GM23248 (cell line): ENCODE results near the gene CIAPIN1.

Experiments
- EZH2 ChIP-seq: fragments of 200-600 bp; sonication (generic); IDR thresholded peaks from 2 replicates; pipeline ENCODE4 v1.6.1; 2018; ENCODE audit warnings: antibody characterized with exemption, mild to moderate bottlenecking; ENCODE audit not compliant: insufficient read depth, poor library complexity, severe bottlenecking
- EZH2phosphoT487 ChIP-seq: fragments of 200-600 bp; sonication (generic); IDR thresholded peaks from 2 replicates; pipeline ENCODE4 v1.6.1; 2018; ENCODE audit warnings: antibody characterized with exemption, moderate library complexity, mild to moderate bottlenecking, low read depth; ENCODE audit not compliant: insufficient read depth

DNA sequence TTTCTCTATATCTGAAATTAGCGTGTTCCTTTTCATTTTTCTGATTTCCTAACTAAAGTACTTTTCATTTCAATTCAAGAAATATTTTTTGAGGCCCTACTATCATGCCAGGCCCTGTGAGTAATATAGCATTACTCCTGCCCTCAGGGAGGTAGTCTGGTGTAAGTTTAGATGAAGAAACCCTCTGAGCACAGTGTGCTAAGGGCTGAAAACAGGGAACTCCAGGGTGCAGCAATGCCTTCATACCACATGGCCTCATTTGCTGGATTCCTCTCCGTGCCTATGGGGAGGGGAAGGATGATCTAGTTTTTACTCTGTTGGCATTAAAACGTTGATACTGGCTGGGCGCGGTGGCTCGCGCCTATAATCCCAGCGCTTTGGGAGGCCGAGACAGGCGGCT, 4.8 kb upstream of the CIAPIN1 start:
- no peak for TF ChIP-seq EZH2
- TF ChIP-seq EZH2phosphoT487 = no peak
